Measurements from ENCODE around the gene SPAG8.

Gene SPAG8

DNA sequence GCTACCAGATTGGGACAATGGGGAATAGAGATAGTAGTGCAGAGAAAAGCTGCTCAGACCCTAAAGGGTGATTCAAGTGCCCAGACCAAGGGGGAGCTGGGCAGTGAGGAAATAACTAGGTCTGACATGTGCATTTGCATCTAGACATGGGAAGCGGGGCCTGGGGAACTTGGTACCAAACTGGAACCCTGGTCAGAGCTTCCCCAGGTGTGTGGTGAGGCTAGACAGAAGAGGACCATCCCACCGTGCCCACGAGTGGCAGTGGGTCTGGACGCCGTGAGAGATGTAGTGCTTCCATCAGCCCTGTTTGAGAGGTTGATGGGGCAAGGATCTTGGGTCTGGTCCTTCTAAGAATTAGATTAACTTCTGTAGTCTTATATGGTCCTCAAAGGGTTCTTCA lies 24.5 kb upstream of the SPAG8 start:
- no peak for DNase-seq

DNA sequence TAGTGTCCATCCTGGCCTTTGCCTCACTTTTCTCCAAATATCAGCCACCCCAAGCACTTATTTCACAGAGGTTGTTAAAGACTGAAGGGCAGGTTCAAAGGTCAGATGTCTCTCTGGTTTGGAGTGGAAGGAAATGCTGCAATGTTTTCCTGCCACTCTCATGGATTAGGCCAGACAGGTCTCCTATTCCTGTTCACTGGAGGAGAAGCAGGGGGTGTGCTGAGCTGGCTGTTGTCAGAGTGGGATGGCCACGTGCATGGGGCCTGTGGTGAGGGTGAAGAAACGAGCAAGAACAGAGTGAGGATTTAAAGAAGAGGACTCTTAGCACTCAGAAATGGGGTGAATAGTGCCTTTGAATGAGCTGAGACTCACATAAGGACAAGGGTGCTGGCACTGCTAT lies 23.7 kb upstream of the SPAG8 start:
- DNase-seq = no peak

GRCh38 chr9:35835216-35835632 lies 23.2 kb upstream of the SPAG8 start:
- no peak for DNase-seq

GRCh38 chr9:35834260-35835215 lies 22.5 kb upstream of the SPAG8 start:
- DNase-seq = no peak

- DNase-seq = no peak
Measured at GRCh38 chr9:35832814-35833213, 20.8 kb upstream of the SPAG8 start.

DNA sequence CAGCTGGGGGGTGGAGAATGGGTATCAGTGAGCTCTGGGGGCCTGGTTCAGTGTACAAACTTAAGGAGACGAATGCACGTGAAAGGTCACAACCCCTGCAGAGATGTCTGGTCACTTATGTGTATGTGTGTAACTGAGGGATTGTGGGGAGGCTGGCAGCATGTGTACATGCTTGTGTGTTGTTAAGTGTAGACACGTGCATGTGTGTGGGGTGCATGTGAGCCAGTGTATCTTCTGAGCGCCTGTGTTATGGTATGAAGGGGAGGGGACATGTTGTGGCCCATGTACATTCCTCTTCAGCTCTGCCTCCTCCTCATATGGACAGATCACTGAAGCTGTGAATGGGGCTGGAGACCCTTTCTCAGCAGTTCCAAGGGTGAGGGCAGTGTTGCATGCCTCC lies 19.0 kb upstream of the SPAG8 start:
- no peak for DNase-seq

GRCh38 chr9:35829764-35830096 lies 17.7 kb upstream of the SPAG8 start:
- no peak for DNase-seq

DNA sequence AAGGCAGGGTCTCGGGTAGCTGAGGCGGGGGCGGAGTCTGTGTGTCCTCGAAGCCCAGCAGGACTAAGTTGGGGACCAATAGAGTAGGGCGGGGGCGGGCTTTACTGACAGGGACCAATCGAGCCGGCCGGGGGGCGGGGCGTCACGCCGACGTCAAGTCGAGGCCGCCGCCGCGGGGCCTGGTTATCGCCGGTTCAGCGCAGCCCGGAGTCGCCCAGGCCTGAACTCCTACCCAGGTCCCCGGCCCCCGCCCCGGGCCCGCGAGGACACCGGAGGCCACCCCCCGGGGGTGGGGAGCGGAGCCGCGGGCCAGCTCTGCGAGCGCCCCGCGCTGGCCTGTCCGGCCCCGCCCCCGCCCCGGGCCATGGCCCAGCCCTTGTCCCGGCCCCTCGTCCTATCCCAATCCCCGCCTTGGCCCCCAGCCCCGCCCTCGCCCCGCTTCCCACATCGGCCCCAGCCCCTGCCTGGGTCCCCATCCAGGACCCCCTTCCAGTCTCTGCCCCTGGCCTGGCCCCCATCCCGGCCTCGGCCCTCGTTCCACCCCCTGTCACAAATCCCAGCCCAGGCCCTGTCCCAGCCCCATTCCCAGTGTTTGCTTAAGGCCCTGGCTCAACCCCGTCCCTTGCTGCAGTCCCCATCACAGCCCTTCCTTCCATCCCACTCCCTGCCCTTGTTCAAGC lies 17.2 kb upstream of the SPAG8 start, which contains the start of gene TMEM8B:
TMEM8B (plus strand) TSS at position 145 of the 680 bp plus-strand sequence; CDS start at position 365, 220 bp downstream.
- DNase-seq = peak; percentile 93

- no peak for DNase-seq
Measured at GRCh38 chr9:35828716-35829083, 16.6 kb upstream of the SPAG8 start, which contains the start of gene FAM221B. FAM221B (minus strand) TSS chr9:35828732; CDS start chr9:35826161, 2,571 bp downstream.

DNA sequence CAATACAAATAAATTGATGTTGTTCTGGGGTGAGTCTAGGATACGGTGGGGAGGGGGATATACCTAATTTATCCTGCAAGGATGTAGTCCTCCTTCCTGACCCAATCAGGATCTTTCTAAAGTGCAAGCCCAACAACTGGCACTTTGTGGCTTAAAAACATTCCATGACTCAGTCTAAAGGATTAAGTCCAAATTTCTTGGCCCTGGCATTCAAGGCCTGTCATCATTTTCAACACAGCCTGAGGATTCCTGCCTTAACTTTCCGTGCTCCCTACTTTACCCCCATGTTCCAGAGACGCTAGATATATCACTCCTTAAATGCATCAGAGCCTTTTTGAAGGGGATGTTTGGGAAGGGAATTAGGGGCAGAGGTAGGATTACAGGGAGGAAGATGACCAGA lies 15.4 kb upstream of the SPAG8 start:
- DNase-seq = no peak

- DNase-seq = peak; percentile 65
Measured at GRCh38 chr9:35826071-35826701, 14.1 kb upstream of the SPAG8 start.

DNA sequence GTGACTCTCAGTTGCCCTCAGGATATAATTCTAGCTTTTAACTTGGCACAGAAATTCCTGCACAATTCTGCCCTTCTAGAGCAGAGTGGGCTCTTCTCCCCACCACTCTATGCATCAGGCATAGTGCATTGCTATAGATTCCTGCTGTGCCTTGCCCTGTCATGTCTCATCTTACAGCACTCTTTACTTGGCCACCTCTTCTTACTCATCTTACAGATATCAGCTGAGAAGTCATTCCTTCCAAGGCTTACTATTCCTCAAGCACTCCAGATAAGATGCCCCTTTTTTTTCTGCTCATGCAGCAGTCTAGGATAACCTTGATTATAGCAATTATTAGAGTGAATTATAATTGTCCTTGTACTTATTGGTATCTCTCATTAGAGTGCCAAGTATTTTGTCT lies 10.9 kb upstream of the SPAG8 start:
- no peak for DNase-seq

GRCh38 chr9:35820076-35820475 lies 8.0 kb upstream of the SPAG8 start:
- no peak for DNase-seq

DNA sequence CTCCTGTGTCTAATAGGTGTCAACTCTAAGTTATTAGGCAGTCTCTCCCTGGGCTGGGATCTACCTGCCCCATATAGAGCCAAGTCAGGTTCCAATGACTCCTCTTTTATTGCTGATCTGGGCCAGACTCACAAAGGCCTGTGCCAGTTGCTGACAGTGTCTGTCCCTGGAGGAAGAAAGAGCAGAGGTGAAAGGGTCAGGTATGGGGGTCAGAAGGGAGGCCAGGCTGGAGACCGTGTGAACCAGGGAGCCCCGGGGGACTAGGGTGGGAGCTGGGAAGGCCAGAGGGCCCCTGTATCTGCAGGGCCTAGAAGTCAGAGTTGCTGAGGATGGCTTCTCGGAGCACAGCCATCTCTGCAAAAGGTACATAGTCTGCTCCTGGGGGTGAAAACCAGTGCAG lies 6.3 kb upstream of the SPAG8 start:
- DNase-seq = no peak

DNA sequence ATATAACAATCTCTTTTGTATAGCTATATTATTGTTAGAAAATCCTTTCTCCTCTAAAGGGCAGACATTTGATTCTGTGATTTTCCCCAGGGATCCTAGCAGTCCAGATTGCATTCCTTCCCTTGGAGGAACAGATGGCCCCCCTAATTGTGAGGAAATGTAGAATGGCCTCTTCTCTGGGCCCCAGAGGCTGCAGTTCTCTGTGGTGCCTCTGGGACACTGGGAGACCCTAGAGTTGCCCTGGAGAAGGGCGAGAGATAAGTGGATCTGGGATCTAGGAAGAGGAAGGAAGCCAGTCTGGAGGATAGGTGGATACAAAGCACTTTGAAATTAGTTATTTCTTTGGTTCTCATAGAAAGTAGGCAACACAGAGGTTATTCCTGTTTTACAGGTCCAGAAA lies 4.6 kb upstream of the SPAG8 start:
- no peak for DNase-seq

DNA sequence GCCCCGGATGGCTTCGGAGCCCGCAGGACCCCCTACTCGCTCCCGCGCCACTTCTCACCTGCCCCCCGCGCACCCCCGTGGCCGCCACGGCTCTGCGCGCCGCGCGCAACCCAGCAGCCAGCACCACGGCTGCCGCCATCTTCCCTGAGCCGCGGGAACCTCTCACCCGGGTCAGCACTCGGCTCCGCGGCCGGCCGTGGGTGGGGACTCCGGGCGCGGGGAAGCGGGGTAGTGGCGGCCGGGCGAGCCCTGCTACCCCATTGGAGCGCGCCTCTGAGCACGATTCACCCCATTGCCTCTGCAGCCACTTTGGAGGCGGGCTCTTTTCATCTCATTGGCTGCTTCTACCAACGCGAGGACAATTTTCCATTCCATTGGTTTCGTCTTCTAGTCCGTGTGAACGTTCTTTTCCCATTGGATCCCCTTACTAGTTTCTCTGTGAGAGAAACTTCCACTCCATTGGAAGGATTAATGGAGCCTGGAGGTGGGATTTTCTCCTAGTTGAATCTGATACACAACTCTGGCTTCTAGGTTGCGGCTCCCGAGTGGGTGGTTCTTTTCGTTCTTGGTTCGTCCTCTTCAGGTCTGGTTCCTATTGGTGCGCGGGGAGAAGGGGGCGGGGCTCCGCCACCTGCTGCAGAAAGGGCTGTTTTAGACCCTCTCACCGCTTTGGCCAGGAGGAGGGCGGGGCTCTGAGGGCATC lies 2.9 kb upstream of the SPAG8 start, which contains the start of gene HINT2:
HINT2 (minus strand) TSS at position 202 of the 703 bp plus-strand sequence; CDS start at position 139, 63 bp downstream.
- DNase-seq = peak; percentile 98

GRCh38 chr9:35814106-35814840 lies 2.2 kb upstream of the SPAG8 start:
- peak; percentile 35 for DNase-seq

GRCh38 chr9:35813434-35814105 lies 1.5 kb upstream of the SPAG8 start:
- no peak for DNase-seq

DNA sequence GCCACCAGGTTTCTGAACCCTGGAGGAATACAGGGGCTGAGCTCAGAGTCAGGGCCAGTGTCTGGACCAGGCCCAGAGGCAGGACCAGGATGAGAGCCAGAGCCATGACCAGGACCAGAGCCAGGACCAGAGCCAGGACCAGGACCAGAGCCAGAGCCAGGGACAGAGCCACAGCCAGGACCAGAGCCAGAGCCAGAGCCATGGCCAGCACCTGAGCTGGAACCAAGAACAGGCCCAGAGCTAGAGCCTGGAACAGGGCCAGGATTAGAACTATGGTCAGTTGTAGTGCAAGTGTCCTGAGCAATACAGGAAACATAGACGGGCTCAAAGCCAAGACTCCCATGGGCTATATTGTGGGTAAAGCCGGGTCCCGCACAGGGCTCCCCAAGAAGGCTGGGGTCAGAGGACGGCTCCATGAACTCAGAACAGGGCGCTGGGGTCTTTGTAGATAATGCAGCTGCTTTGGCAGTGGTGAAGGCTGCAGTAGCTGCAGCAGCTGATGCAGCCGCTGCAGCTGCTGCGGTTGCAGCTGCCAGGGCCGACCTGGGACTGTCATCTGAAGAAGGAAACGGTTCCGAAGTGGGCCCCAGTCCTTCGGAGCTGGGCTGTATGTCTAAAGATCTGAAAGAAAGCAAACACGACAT lies 559 bp downstream of the SPAG8 start:
- no peak for DNase-seq

DNA sequence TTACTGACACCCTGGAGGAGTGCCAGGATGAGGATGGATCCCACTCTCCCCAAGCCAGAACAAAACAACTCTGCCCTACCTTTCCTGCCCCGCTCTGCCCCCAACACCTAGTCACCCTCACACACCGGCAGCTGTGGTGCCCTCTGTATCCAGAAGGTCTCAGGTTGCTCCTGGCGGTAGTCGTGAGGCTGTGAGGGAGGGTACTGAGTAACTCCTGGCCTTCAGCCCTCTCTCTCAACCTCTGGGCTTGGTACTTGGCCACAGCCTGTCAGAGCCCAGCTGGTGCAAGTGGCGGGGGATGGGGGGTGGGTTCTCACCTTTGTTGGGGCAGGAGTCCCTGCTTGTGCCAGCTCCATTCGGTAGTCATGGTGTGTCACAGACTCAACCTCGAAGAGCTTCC lies 1.9 kb downstream of the SPAG8 start:
- DNase-seq = no peak

- no peak for DNase-seq
Measured at GRCh38 chr9:35808433-35808832, 3.6 kb downstream of the SPAG8 start.
